ENCODE results near the gene DOK6. TPM values are rescaled to one million over a fixed set of nuclear protein-coding genes. Genes with fewer than 3 reads are reported as not detected.
"Not testable (repeated sequence)": the region's sequence is repeated elsewhere in the genome, so short reads cannot be mapped to it uniquely, and the experiment has no call there.

DOK6 gene
- not detected in 2 replicates for total RNA-seq (2022)
- Bru-seq, nascent RNA: percentile 0 among the genes with signal in this experiment
- BruChase-seq, experiment 1, labeled RNA remaining after a 6-hour chase: percentile 1 among the genes with signal in this experiment
- BruChase-seq, experiment 2, labeled RNA remaining after a 2-hour chase: percentile 0 among the genes with signal in this experiment
- long read RNA-seq, partial matches to known transcripts: 0 of 1 reads
- long read RNA-seq, other reads (novel, unspliced or antisense): 1 of 1 reads

DNA sequence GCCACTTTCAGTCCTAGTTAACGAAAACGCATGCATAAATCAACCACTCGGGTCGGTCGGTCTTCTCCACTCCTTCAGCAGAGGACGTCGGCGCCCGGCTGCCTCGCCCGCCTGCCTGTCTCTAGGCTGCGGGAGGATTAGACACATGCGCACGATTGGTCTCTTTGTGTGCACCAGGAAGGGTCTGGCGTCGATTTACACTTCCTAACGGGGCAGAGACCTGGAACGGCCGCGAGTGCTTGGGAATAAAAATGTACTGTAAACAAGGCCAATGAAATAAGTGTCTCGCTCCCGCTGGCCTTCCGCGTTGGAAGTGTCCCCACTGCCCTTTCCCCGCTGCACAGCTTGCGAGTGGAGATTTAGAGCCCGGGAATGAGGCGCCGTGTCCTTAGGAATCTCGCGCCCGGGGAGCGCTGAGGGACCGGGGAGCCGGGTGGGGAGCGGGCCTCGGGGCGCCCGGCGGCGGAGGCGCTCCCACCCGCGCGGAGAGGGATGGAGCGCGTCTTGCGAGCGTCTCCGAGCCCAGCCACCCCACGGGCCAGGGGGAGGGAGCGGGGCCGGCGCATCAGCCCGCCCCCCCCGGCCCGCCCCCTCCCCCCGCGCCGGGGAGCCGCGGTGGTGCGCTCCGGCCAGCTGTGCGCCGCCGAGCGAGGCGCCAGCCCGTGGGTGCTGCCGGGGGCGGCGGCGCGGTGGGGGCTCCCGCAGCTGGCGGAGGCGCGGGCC lies at the start of gene DOK6:
Gene DOK6, plus strand, starts transcription at position 636 of the 723 bp plus-strand sequence.
- BruUV-seq (replicated peaks): no TSS peak
- DNase-seq: no peak
- no peak within 1 kb of the TSS for H3K27ac Mint-ChIP-seq (ENCODE audit: unreplicated experiment)
- H3K27me3 Mint-ChIP-seq (ENCODE audit: unreplicated experiment): no peaks in the 10 kb centered on the region
- CTCF ChIA-PET: no interaction called here
- no peaks in the 10 kb centered on the region for H3K4me1 Mint-ChIP-seq (ENCODE audit: low read depth, unreplicated experiment)
- peaks cover 5% of the 10 kb centered on the region for H3K36me3 Mint-ChIP-seq (ENCODE audit: insufficient read depth, unreplicated experiment)
- TF ChIP-seq, protein P1, sequence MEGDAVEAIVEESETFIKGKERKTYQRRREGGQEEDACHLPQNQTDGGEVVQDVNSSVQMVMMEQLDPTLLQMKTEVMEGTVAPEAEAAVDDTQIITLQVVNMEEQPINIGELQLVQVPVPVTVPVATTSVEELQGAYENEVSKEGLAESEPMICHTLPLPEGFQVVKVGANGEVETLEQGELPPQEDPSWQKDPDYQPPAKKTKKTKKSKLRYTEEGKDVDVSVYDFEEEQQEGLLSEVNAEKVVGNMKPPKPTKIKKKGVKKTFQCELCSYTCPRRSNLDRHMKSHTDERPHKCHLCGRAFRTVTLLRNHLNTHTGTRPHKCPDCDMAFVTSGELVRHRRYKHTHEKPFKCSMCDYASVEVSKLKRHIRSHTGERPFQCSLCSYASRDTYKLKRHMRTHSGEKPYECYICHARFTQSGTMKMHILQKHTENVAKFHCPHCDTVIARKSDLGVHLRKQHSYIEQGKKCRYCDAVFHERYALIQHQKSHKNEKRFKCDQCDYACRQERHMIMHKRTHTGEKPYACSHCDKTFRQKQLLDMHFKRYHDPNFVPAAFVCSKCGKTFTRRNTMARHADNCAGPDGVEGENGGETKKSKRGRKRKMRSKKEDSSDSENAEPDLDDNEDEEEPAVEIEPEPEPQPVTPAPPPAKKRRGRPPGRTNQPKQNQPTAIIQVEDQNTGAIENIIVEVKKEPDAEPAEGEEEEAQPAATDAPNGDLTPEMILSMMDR (IDR thresholded peaks at IDR 0.05; ENCODE audit: unreplicated experiment): no peak
- no peak within 1 kb of the TSS for H3K4me3 Mint-ChIP-seq (ENCODE audit: low read depth, unreplicated experiment)
- H3K9me3 Mint-ChIP-seq (ENCODE audit: low read depth, unreplicated experiment): no peaks in the 10 kb centered on the region
- intact Hi-C loops (cut with micrococcal nuclease; ENCODE audit: unreplicated experiment): no loop called here

DNA sequence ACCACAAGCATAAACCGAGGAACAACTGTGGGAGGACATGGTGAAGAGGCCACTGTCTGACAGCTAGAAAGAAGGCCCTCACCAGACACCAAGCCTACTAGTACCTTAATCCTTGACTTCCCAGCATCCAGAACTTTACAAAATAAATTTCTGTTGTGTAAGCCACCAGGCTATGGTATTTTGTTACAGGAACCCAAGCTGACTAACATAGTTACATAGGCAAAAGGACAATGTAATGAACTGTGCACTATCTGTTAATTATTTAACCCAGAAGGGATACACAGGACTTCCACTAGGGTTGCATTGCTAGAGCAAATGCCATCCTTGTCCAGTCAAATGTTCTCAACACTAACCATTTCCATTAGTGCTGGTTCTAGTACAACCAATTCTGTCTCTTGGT lies 47.7 kb upstream of the DOK6 start:
- CTCF ChIA-PET: no interaction called here
- Mint-ChIP-seq H3K4me1 (ENCODE audit: low read depth, unreplicated experiment) (no peaks in the 10 kb centered on the region), H3K27ac (ENCODE audit: unreplicated experiment) (no peak overlapping the region), H3K9me3 (ENCODE audit: low read depth, unreplicated experiment) (peaks cover 8% of the 10 kb centered on the region), H3K36me3 (ENCODE audit: insufficient read depth, unreplicated experiment) (no peaks in the 10 kb centered on the region), H3K27me3 (ENCODE audit: unreplicated experiment) (no peaks in the 10 kb centered on the region), H3K4me3 (ENCODE audit: low read depth, unreplicated experiment) (no peak overlapping the region)
- TF ChIP-seq, protein P1 (IDR thresholded peaks at IDR 0.05; ENCODE audit: unreplicated experiment): no peak
- DNase-seq: no peak
- intact Hi-C loops (cut with micrococcal nuclease; ENCODE audit: unreplicated experiment): no loop called here
- BruUV-seq (replicated peaks): no TSS peak

DNA sequence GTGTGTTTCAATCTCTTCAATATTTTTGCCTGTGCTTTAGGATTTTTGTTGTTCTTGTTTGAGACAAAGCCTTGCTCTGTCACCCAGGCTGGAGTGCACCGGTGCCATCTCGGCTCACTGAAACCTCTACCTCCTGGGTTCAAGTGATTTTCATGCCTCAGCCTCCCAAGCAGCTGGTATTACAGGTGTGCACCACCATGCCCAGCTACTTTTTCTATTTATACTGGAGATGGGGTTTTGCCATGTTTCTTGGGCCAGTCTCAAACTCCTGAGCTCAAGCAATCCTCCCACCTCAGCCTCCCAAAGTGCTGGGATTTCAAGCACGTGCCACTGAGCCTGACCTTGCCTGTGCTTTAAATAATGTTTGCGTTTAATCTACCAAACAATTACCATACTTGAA lies 43.1 kb upstream of the DOK6 start:
- no peak for DNase-seq
- intact Hi-C loops (cut with micrococcal nuclease; ENCODE audit: unreplicated experiment): no loop called here
- H3K27me3 Mint-ChIP-seq (ENCODE audit: unreplicated experiment): no peaks in the 10 kb centered on the region
- no peaks in the 10 kb centered on the region for H3K4me1 Mint-ChIP-seq (ENCODE audit: low read depth, unreplicated experiment)
- TF ChIP-seq, protein P1 (IDR thresholded peaks at IDR 0.05; ENCODE audit: unreplicated experiment): no peak
- H3K27ac Mint-ChIP-seq (ENCODE audit: unreplicated experiment): no peak overlapping the region
- H3K36me3 Mint-ChIP-seq (ENCODE audit: insufficient read depth, unreplicated experiment): no peaks in the 10 kb centered on the region
- H3K9me3 Mint-ChIP-seq (ENCODE audit: low read depth, unreplicated experiment): peaks cover 17% of the 10 kb centered on the region
- CTCF ChIA-PET: no interaction called here
- BruUV-seq (replicated peaks): no TSS peak
- no peak overlapping the region for H3K4me3 Mint-ChIP-seq (ENCODE audit: low read depth, unreplicated experiment)

DNA sequence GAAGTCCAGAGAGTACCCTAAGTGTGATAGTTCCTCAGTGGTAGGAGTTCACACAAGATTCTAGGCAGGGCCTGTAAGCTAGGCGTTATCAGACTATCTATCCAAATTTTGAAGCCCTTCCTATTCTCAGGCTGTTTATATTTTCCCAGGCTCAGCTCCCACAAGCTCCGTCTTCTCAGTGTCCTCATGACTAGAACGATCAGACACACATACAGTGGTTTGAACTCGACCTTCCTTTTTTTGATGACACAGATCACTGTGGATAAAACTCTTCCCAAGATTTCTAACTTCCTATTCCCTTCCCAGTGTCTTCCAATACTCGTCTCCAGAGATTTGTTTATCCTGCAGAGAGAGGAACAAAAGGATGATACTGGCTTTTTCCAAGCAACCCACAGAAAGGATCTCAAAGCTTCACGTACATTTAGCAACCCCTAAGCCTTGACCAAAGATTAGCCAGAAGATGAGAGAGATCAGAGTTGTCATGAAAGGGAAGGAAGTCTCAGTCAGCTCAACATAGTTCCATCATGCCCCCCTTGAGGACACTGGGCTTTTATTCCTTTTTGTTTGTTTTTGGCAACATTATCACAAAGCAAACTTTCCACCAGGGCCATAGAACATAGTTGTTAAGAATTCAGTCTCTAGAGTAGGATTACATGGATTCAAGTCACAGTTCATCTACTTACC lies 42.3 kb upstream of the DOK6 start:
- CTCF ChIA-PET: no interaction called here
- no peak overlapping the region for H3K4me3 Mint-ChIP-seq (ENCODE audit: low read depth, unreplicated experiment)
- peaks cover 15% of the 10 kb centered on the region for H3K9me3 Mint-ChIP-seq (ENCODE audit: low read depth, unreplicated experiment)
- H3K27me3 Mint-ChIP-seq (ENCODE audit: unreplicated experiment): no peaks in the 10 kb centered on the region
- intact Hi-C loops (cut with micrococcal nuclease; ENCODE audit: unreplicated experiment): no loop called here
- TF ChIP-seq, protein P1 (IDR thresholded peaks at IDR 0.05; ENCODE audit: unreplicated experiment): no peak
- H3K4me1 Mint-ChIP-seq (ENCODE audit: low read depth, unreplicated experiment): no peaks in the 10 kb centered on the region
- no peaks in the 10 kb centered on the region for H3K36me3 Mint-ChIP-seq (ENCODE audit: insufficient read depth, unreplicated experiment)
- no peak for DNase-seq
- no peak overlapping the region for H3K27ac Mint-ChIP-seq (ENCODE audit: unreplicated experiment)
- BruUV-seq (replicated peaks): no TSS peak

DNA sequence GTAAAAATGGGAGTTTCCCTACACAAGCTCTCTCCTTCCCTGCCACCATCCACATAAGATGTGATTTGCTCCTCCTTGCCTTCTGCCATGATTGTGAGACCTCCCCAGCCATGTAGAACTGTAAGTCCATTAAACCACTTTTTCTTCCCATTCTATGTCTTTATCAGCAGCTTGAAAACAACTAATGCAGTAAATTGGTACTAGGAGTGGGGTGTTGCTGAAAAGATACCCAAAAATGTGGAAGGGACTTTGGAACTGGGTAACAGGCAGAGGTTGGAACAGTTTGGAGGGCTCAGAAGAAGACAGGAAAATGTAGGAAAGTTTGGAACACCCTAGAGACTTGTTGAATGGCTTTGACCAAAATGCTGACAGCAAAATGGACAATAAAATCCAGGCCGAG lies 40.9 kb upstream of the DOK6 start:
- CTCF ChIA-PET: not testable (repeated sequence)

More for the DNA sequence above, 40.9 kb upstream of the DOK6 start:
- H3K4me1 Mint-ChIP-seq (ENCODE audit: low read depth, unreplicated experiment); H3K36me3 Mint-ChIP-seq (ENCODE audit: insufficient read depth, unreplicated experiment); DNase-seq; BruUV-seq (replicated peaks); H3K4me3 Mint-ChIP-seq (ENCODE audit: low read depth, unreplicated experiment); intact Hi-C loops (cut with micrococcal nuclease; ENCODE audit: unreplicated experiment); H3K27ac Mint-ChIP-seq (ENCODE audit: unreplicated experiment); H3K27me3 Mint-ChIP-seq (ENCODE audit: unreplicated experiment): not testable (repeated sequence)
- H3K9me3 Mint-ChIP-seq (ENCODE audit: low read depth, unreplicated experiment): peaks cover 12% of the 10 kb centered on the region

Data from Calu3 (cell line).